HG03520 (cell line): Measurements from ENCODE around the gene LRMDA.
"Not testable (repeated sequence)": the region's sequence is repeated elsewhere in the genome, so short reads cannot be mapped to it uniquely, and the experiment has no call there.

ENCODE experiments used
- ATAC-seq: cut with Tn5 transposase; IDR thresholded peaks from one replicate; pipeline ENCODE4 v1.9.1; 2021; ENCODE audit warnings: mild to moderate bottlenecking, moderate library complexity; ENCODE audit not compliant: unreplicated experiment

LRMDA gene

GRCh38 chr10:76126607-76127527 lies 695.4 kb downstream of the LRMDA start:
- no peak for ATAC-seq

- no peak for ATAC-seq
Observed at GRCh38 chr10:76127984-76128589, 696.7 kb downstream of the LRMDA start.

GRCh38 chr10:76129213-76129612 lies 697.8 kb downstream of the LRMDA start:
- ATAC-seq, result no peak

- no peak for ATAC-seq
Observed at GRCh38 chr10:76130892-76131291, 699.5 kb downstream of the LRMDA start.

- no peak for ATAC-seq
Observed at GRCh38 chr10:76133597-76134255, 702.3 kb downstream of the LRMDA start.

- ATAC-seq, result no peak
Observed at GRCh38 chr10:76136961-76137360, 705.5 kb downstream of the LRMDA start.

- ATAC-seq, result no peak
Observed at GRCh38 chr10:76138286-76138685, 706.9 kb downstream of the LRMDA start.

GRCh38 chr10:76138906-76139305 lies 707.5 kb downstream of the LRMDA start:
- no peak for ATAC-seq

GRCh38 chr10:76139431-76139830 lies 708.0 kb downstream of the LRMDA start:
- no peak for ATAC-seq

- ATAC-seq, result no peak
Observed at GRCh38 chr10:76141376-76141775, 710.0 kb downstream of the LRMDA start.

GRCh38 chr10:76148217-76148616 lies 716.8 kb downstream of the LRMDA start:
- not testable (repeated sequence) for ATAC-seq

GRCh38 chr10:76149182-76149581 lies 717.8 kb downstream of the LRMDA start:
- ATAC-seq, result no peak

GRCh38 chr10:76149602-76150138 lies 718.2 kb downstream of the LRMDA start:
- no peak for ATAC-seq

- ATAC-seq, result no peak
Observed at GRCh38 chr10:76150139-76150875, 718.9 kb downstream of the LRMDA start.

- no peak for ATAC-seq
Observed at GRCh38 chr10:76150876-76151288, 719.5 kb downstream of the LRMDA start.

GRCh38 chr10:76152186-76152585 lies 720.8 kb downstream of the LRMDA start:
- no peak for ATAC-seq

- no peak for ATAC-seq
Observed at GRCh38 chr10:76155961-76156360, 724.5 kb downstream of the LRMDA start.

- no peak for ATAC-seq
Observed at GRCh38 chr10:76160446-76161300, 729.2 kb downstream of the LRMDA start.

GRCh38 chr10:76161301-76161582 lies 729.8 kb downstream of the LRMDA start:
- no peak for ATAC-seq

GRCh38 chr10:76168437-76168836 lies 737.0 kb downstream of the LRMDA start:
- no peak for ATAC-seq
